Breast epithelium (tissue), 3 donors: ENCODE data around the gene IL18BP.

Source experiments
- POLR2A ChIP-seq: fragments of 450-650 bp; IDR thresholded peaks from one replicate; pipeline ENCODE4 v1.6.1; 2016; ENCODE audit warnings: antibody characterized with exemption, mild to moderate bottlenecking, moderate library complexity
- POLR2AphosphoS5 ChIP-seq, 3 donors: sonication (generic); formaldehyde crosslinking; IDR thresholded peaks; one replicate each; pipeline ENCODE4 v1.6.1; 2017; ENCODE audit warnings: antibody characterized with exemption in 3 of 3
- TF ChIP-seq, protein P1 (sequence below), 3 donors: fragments of 450-650 bp; IDR thresholded peaks; one replicate each; pipeline ENCODE4 v1.5.1; 2016 to 2017; ENCODE audit warnings: antibody characterized with exemption in 3 of 3, mild to moderate bottlenecking in 3 of 3, moderate library complexity in 3 of 3

DNA sequence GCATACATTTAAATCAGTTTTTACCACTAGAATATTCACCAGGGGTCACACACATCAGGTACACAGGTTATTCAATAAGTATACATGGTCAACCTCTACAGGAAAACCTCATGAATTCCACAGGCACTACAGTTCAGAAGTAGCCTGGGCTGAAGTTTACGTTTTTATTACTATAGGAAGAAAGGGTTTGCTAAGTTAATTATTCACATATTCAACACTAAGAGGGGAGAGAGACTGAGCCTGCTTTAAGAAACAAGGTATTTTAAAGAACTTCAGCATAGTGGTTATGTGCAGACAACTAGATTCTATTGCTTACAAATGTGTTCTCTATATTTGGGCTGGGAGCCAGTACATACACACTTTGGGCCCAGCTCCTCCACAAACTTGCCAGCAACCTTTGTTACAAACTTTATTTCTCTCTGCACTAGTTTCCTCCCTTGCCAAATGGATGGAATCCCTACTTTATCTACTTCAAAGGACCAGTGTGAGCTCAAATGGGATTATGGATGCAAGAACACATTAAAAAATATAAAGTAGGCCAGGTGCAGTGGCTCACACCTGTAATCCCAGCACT lies 31.9 kb downstream of the IL18BP start:
- no peak for TF ChIP-seq POLR2AphosphoS5 (IDR thresholded peaks at IDR 0.05)
- TF ChIP-seq, protein P1, sequence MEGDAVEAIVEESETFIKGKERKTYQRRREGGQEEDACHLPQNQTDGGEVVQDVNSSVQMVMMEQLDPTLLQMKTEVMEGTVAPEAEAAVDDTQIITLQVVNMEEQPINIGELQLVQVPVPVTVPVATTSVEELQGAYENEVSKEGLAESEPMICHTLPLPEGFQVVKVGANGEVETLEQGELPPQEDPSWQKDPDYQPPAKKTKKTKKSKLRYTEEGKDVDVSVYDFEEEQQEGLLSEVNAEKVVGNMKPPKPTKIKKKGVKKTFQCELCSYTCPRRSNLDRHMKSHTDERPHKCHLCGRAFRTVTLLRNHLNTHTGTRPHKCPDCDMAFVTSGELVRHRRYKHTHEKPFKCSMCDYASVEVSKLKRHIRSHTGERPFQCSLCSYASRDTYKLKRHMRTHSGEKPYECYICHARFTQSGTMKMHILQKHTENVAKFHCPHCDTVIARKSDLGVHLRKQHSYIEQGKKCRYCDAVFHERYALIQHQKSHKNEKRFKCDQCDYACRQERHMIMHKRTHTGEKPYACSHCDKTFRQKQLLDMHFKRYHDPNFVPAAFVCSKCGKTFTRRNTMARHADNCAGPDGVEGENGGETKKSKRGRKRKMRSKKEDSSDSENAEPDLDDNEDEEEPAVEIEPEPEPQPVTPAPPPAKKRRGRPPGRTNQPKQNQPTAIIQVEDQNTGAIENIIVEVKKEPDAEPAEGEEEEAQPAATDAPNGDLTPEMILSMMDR (IDR thresholded peaks at IDR 0.05): no peak
- no peak for TF ChIP-seq POLR2A
